K562 (cell line): Measurements from ENCODE around the gene DLX2. TPM values are rescaled to one million over a fixed set of nuclear protein-coding genes. Genes with fewer than 3 reads are reported as not detected.
A peak's percentile ranks its signal among the peaks of the same experiment; 100 is the strongest.

Experiments
- AFF1 ChIP-seq, 2 experiments: fragments of 450-650 bp; IDR thresholded peaks; 2 replicates each; pipeline ENCODE4 v1.6.1; 2018; ENCODE audit warnings: mild to moderate bottlenecking in 2 of 2, low read depth in 1 of 2; ENCODE audit not compliant: partially characterized antibody in 2 of 2
- E2F8 ChIP-seq: fragments of 450-650 bp; IDR thresholded peaks from 2 replicates; pipeline ENCODE4 v1.7.1; 2018; ENCODE audit warnings: mild to moderate bottlenecking, low read depth; ENCODE audit not compliant: partially characterized antibody
- ERF ChIP-seq: fragments of 450-650 bp; formaldehyde crosslinking; IDR thresholded peaks from 2 replicates; pipeline ENCODE4 v1.4.0; 2020; ENCODE audit warnings: mild to moderate bottlenecking, mixed read lengths
- FUS ChIP-seq: fragments of 200-400 bp; formaldehyde crosslinking; optimal IDR thresholded peaks from 2 replicates; pipeline ENCODE3; 2017; ENCODE audit warnings: low read depth, low read length
- MAX ChIP-seq: sonication (generic); formaldehyde crosslinking; IDR thresholded peaks from 2 replicates; pipeline ENCODE4 v1.9.0; 2022; ENCODE audit warnings: mild to moderate bottlenecking, missing genetic modification reagents
- MEIS2 ChIP-seq: fragments of 450-650 bp; IDR thresholded peaks from 2 replicates; pipeline ENCODE4 v1.6.1; 2014; ENCODE audit warnings: mild to moderate bottlenecking; ENCODE audit not compliant: partially characterized antibody
- MTF1 ChIP-seq: fragments of 250-450 bp; sonication (Bioruptor Pico); IDR thresholded peaks from 2 replicates; pipeline ENCODE4 v1.9.0; 2021; ENCODE audit warnings: moderate library complexity, mild to moderate bottlenecking, inconsistent platforms, borderline replicate concordance
- NKRF ChIP-seq: fragments of 450-650 bp; IDR thresholded peaks from 2 replicates; pipeline ENCODE4 v1.6.1; 2016; ENCODE audit warnings: borderline replicate concordance
- ZMIZ1 ChIP-seq, 2 experiments: fragments of 150-350 bp in 1 of 2; IDR thresholded peaks; 2 replicates each; pipeline ENCODE4 v1.6.1; 2012 to 2016; ENCODE audit warnings: low read depth in 2 of 2, low read length in 2 of 2, mild to moderate bottlenecking in 1 of 2, moderate library complexity in 1 of 2
- ZNF408 ChIP-seq: fragments of 250-450 bp; sonication (Bioruptor Pico); IDR thresholded peaks from 2 replicates; pipeline ENCODE4 v1.4.0; 2020; ENCODE audit warnings: low read depth, mild to moderate bottlenecking, moderate library complexity
- polyA plus RNA-seq, 8 experiments: library from polyadenylated mRNA; depleted of rRNA in 4 of 8; stranded (reverse) in 5 of 8; unstranded in 3 of 8; fragments of >200 nt; fragmentation: Nextera tagmentation in 2 of 8; fragmentation: Illumina TruSeq in 1 of 8; extraction: Ambion mirVana in 2 of 8; extraction: Trizol in 1 of 8; gene quantifications; 2 replicates each; pipeline versions ENCODE4 v1.2.1 to v1.2.3, GENCODE V29; 2011 to 2014; ENCODE audit warnings: inconsistent platforms in 1 of 8, missing spikeins in 1 of 8
- total RNA-seq, 7 experiments: library from RNA; depleted of rRNA in 6 of 7; stranded (reverse); fragments of >200 nt in 6 of 7; fragmentation: Illumina TruSeq in 2 of 7; extraction: Trizol in 2 of 7; gene quantifications; 2 replicates each; pipeline versions ENCODE4 v1.2.1 to v1.2.3, GENCODE V29; 2011 to 2021; ENCODE audit warnings: low replicate concordance in 1 of 7

DLX2 gene
- total and polyA plus RNA-seq, 9 of the 15 experiments (the other 6 are each of a cell fraction or from before 2014, with no cell fraction given), result 0.14 to 4.3 (median 0.86) TPM

DNA sequence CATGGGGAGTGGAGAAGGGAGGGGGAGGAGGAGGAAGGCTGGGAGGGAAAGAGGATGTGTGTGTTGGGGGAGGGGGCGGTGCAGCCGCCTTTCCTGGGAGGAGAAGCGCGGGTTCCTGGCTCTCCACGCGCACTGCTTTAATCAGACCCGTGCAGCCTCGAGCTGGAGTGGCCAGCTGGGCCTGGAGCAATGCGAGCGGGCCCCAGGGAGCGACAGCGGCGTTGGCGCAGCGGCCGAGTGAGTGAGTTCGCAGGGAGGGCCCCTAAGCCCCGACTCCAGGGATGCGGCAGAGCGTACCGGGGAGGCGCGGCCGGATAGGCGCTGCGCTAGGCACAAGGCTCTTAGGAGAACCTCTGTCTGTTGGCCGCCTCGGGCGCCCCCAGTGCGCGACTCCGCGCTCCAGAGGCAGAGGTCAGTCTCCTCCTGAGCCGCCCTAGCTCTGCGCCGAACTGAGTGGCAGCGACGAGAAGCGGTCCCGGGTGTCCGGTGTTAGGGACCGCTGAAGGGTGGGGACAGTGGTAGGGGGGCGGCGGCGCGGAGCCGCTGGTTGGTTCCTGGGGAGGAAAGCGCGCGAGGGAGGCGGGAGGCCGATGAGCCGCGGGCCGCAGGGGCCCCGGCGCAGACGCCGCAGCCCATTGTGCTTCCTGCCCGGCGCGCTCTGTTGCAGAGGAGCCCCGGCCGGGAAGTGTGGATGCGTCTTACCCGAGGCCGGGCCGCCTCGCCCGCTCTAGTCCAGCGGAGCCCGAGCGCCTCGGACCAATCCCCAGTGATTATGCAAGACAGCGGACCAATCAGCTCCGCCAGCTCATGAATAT is 17.8 kb downstream of the DLX2 start (continued):
- peak; percentile 48 for TF ChIP-seq E2F8
- TF ChIP-seq MTF1 (CRISPR knock-in tag), result no peak
- no peak for TF ChIP-seq MEIS2
- TF ChIP-seq AFF1 (IDR thresholded peaks at IDR 0.05; ENCODE audit: low read depth in 1 of 2, partially characterized antibody in 2 of 2), result no peak
- peak; percentile 32 for TF ChIP-seq FUS
- TF ChIP-seq ZNF408, result no peak
- TF ChIP-seq NKRF, result peak; percentile 54
- TF ChIP-seq MAX (CRISPR knock-in tag), result peak; percentile 81
- peak in 1 of 2 experiments; percentile 44; a peak in 1 of 4 replicates for TF ChIP-seq ZMIZ1 (IDR thresholded peaks at IDR 0.05; ENCODE audit: low read depth in 2 of 2, low read length in 2 of 2)
- 0 out of 2 replicates have a peak, but pooled peaks have one; percentile 49 for TF ChIP-seq ERF (CRISPR knock-in tag)
